Measurements from ENCODE around the gene PCDHB8. TPM values are rescaled to one million over a fixed set of nuclear protein-coding genes. Genes with fewer than 3 reads are reported as not detected.
"Not testable (repeated sequence)": the region's sequence is repeated elsewhere in the genome, so short reads cannot be mapped to it uniquely, and the experiment has no call there.

PCDHB8 gene
- total and polyA plus RNA-seq, 2 donors (not counting 3 experiments of a cell fraction or from before 2014, with no cell fraction given), result 0.25 to 0.53 TPM

DNA sequence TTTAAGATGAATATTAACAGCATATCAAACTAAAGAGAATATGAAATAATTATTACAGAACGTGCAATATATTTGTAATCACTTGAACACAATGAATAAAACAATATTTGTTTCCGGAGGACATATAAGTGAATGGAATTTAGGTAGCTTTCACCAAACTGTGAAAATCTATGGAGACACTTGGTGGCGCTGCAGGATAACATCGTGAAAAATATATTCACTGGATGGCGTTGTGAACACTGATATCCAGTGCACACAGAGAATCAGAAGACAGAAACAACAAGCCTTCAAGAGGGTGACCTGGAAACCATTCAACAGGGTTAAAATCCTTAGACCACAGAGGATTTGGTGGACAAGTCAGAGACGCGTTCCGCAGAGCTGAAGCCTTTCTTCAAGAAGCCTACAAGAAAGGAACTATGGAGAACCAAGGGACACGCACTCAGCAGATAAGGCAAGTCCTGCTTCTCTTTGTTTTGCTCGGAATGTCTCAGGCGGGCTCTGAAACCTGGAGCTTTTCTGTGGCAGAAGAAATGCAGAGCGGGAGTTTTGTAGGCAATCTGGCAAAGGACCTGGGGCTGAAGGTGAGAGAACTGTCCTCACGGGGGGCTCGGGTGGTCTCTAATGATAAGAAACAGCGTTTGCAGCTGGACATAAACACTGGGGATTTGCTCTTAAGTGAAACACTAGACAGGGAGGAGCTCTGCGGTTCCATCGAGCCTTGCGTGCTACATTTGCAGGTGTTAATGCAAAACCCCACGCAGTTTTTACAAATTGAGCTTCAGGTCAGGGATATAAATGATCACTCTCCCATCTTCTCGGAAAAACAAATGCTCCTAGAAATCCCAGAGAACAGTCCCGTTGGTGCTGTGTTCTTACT is 22.0 kb downstream of the PCDHB8 start, which contains the start of gene PCDHB11:
PCDHB11 (plus strand) TSS at position 269 of the 877 bp plus-strand sequence; CDS start at position 417, 148 bp downstream.
- dilution Hi-C loops (cut with MboI; ENCODE audit: extremely low pct_ligation_motif_present, low sequenced_read_pairs), result no loop called here
- intact Hi-C loops (cut with micrococcal nuclease), result no loop called here
- no peaks in the 10 kb centered on the region for H3K9me1 ChIP-seq (replicated peaks; ENCODE audit: control insufficient read depth, extremely low read depth, insufficient read depth, low read length)
- H3K36me3 ChIP-seq (ENCODE audit: control insufficient read depth in 2 of 2, extremely low read depth in 1 of 2, insufficient read depth in 2 of 2, low read length in 2 of 2), result no peaks in the 10 kb centered on the region
- no peak for TF ChIP-seq POLR2A (IDR thresholded peaks at IDR 0.05; ENCODE audit: low read depth, low read length)
- TF ChIP-seq, protein P1, sequence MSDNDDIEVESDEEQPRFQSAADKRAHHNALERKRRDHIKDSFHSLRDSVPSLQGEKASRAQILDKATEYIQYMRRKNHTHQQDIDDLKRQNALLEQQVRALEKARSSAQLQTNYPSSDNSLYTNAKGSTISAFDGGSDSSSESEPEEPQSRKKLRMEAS (IDR thresholded peaks at IDR 0.05; ENCODE audit: insufficient read depth, insufficient read length), result no peak
- TF ChIP-seq, protein P2, sequence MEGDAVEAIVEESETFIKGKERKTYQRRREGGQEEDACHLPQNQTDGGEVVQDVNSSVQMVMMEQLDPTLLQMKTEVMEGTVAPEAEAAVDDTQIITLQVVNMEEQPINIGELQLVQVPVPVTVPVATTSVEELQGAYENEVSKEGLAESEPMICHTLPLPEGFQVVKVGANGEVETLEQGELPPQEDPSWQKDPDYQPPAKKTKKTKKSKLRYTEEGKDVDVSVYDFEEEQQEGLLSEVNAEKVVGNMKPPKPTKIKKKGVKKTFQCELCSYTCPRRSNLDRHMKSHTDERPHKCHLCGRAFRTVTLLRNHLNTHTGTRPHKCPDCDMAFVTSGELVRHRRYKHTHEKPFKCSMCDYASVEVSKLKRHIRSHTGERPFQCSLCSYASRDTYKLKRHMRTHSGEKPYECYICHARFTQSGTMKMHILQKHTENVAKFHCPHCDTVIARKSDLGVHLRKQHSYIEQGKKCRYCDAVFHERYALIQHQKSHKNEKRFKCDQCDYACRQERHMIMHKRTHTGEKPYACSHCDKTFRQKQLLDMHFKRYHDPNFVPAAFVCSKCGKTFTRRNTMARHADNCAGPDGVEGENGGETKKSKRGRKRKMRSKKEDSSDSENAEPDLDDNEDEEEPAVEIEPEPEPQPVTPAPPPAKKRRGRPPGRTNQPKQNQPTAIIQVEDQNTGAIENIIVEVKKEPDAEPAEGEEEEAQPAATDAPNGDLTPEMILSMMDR (IDR thresholded peaks at IDR 0.05; ENCODE audit: extremely low read depth in 1 of 2, insufficient read depth in 1 of 2, low read depth in 1 of 2, low read length in 2 of 2), result no peak
- no peaks in the 10 kb centered on the region for H4K20me1 ChIP-seq (replicated peaks; ENCODE audit: control insufficient read depth, extremely low read depth, insufficient read depth, low read length)
- no peaks in the 10 kb centered on the region for H3K79me2 ChIP-seq (ENCODE audit: control insufficient read depth, insufficient read depth, low read length)
- no peaks in the 10 kb centered on the region for H3K9me3 ChIP-seq (replicated peaks; ENCODE audit: control insufficient read depth, insufficient read depth, low read length)
- H3K4me3 ChIP-seq (replicated peaks in 1 of 3; ENCODE audit: insufficient read depth in 1 of 3, low read depth in 1 of 3, low read length in 3 of 3), result no peak within 1 kb of the TSS
- H3K27me3 ChIP-seq (ENCODE audit: control insufficient read depth in 2 of 2, insufficient read depth in 2 of 2, low read length in 2 of 2), result no peaks in the 10 kb centered on the region
- CTCF ChIA-PET, result interaction anchor here (0.8 to 1.1 kb wide), 2 partner anchors 24 to 365 kb away, joined by 3 to 4 read pairs; partner anchors contain the start of gene PCDHB14
- no peak within 1 kb of the TSS for H2AFZ ChIP-seq (ENCODE audit: low read depth, low read length)
- BruUV-seq (replicated peaks), result no TSS peak
- H3K4me1 ChIP-seq (ENCODE audit: control insufficient read depth, extremely low read depth, insufficient read depth, low read length), result no peaks in the 10 kb centered on the region
- POLR2A ChIA-PET, result no interaction called here
- no peak within 1 kb of the TSS for H3K27ac ChIP-seq (ENCODE audit: insufficient read depth, low read depth, low read length)
- FAIRE-seq (no peak), DNase-seq (ENCODE audit: low read depth, low spot score) (peak; percentile 2)
- no peak within 1 kb of the TSS for H3K4me2 ChIP-seq (ENCODE audit: insufficient read depth, low read length)
- no peak within 1 kb of the TSS for H3K9ac ChIP-seq (replicated peaks; ENCODE audit: extremely low read depth, insufficient read depth, low read length)

DNA sequence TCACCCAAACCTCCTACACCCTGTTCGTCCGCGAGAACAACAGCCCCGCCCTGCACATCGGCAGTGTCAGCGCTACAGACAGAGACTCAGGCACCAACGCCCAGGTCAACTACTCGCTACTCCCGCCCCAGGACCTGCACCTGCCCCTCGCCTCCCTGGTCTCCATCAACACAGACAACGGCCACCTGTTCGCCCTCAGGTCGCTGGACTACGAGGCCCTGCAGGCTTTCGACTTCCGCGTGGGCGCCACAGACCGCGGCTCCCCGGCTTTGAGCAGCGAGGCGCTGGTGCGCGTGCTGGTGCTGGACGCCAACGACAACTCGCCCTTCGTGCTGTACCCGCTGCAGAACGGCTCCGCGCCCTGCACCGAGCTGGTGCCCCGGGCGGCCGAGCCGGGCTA is 23.5 kb downstream of the PCDHB8 start:
- dilution Hi-C loops (cut with MboI; ENCODE audit: extremely low pct_ligation_motif_present, low sequenced_read_pairs); H3K9me1 ChIP-seq (replicated peaks; ENCODE audit: control insufficient read depth, extremely low read depth, insufficient read depth, low read length); POLR2A ChIA-PET; DNase-seq (ENCODE audit: low read depth, low spot score); H3K4me1 ChIP-seq (ENCODE audit: control insufficient read depth, extremely low read depth, insufficient read depth, low read length); H3K79me2 ChIP-seq (ENCODE audit: control insufficient read depth, insufficient read depth, low read length); H3K27ac ChIP-seq (ENCODE audit: insufficient read depth, low read depth, low read length); H3K4me2 ChIP-seq (ENCODE audit: insufficient read depth, low read length); H3K9ac ChIP-seq (replicated peaks; ENCODE audit: extremely low read depth, insufficient read depth, low read length); H3K27me3 ChIP-seq (ENCODE audit: control insufficient read depth in 2 of 2, insufficient read depth in 2 of 2, low read length in 2 of 2); H3K36me3 ChIP-seq (ENCODE audit: control insufficient read depth in 2 of 2, extremely low read depth in 1 of 2, insufficient read depth in 2 of 2, low read length in 2 of 2); FAIRE-seq; BruUV-seq (replicated peaks); H3K4me3 ChIP-seq (replicated peaks in 1 of 3; ENCODE audit: insufficient read depth in 1 of 3, low read depth in 1 of 3, low read length in 3 of 3); H4K20me1 ChIP-seq (replicated peaks; ENCODE audit: control insufficient read depth, extremely low read depth, insufficient read depth, low read length); intact Hi-C loops (cut with micrococcal nuclease); H3K9me3 ChIP-seq (replicated peaks; ENCODE audit: control insufficient read depth, insufficient read depth, low read length); H2AFZ ChIP-seq (ENCODE audit: low read depth, low read length): not testable (repeated sequence)
- CTCF ChIA-PET, result interaction anchor here (1.0 kb wide), 1 partner anchor 22 kb away, joined by 3 read pairs; the partner anchor contains the start of gene PCDHB14

DNA sequence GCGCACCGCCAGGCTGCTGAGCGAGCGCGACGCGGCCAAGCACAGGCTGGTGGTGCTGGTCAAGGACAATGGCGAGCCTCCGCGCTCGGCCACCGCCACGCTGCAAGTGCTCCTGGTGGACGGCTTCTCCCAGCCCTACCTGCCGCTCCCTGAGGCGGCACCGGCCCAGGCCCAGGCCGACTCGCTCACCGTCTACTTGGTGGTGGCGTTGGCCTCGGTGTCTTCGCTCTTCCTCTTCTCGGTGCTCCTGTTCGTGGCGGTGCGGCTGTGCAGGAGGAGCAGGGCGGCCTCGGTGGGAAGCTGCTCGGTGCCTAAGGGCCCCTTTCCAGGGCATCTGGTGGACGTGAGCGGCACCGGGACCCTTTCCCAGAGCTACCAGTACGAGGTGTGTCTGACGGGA is 24.1 kb downstream of the PCDHB8 start:
- FAIRE-seq; H3K9ac ChIP-seq (replicated peaks; ENCODE audit: extremely low read depth, insufficient read depth, low read length); H3K4me2 ChIP-seq (ENCODE audit: insufficient read depth, low read length); H3K27ac ChIP-seq (ENCODE audit: insufficient read depth, low read depth, low read length); intact Hi-C loops (cut with micrococcal nuclease); H3K4me1 ChIP-seq (ENCODE audit: control insufficient read depth, extremely low read depth, insufficient read depth, low read length); H2AFZ ChIP-seq (ENCODE audit: low read depth, low read length); dilution Hi-C loops (cut with MboI; ENCODE audit: extremely low pct_ligation_motif_present, low sequenced_read_pairs); H4K20me1 ChIP-seq (replicated peaks; ENCODE audit: control insufficient read depth, extremely low read depth, insufficient read depth, low read length); POLR2A ChIA-PET; H3K27me3 ChIP-seq (ENCODE audit: control insufficient read depth in 2 of 2, insufficient read depth in 2 of 2, low read length in 2 of 2); H3K9me3 ChIP-seq (replicated peaks; ENCODE audit: control insufficient read depth, insufficient read depth, low read length); H3K36me3 ChIP-seq (ENCODE audit: control insufficient read depth in 2 of 2, extremely low read depth in 1 of 2, insufficient read depth in 2 of 2, low read length in 2 of 2); BruUV-seq (replicated peaks); H3K9me1 ChIP-seq (replicated peaks; ENCODE audit: control insufficient read depth, extremely low read depth, insufficient read depth, low read length); DNase-seq (ENCODE audit: low read depth, low spot score); H3K79me2 ChIP-seq (ENCODE audit: control insufficient read depth, insufficient read depth, low read length); H3K4me3 ChIP-seq (replicated peaks in 1 of 3; ENCODE audit: insufficient read depth in 1 of 3, low read depth in 1 of 3, low read length in 3 of 3): not testable (repeated sequence)
- CTCF ChIA-PET, result interaction anchor here (1.0 kb wide), 1 partner anchor 22 kb away, joined by 3 read pairs; the partner anchor contains the start of gene PCDHB14
